ENCODE data around the gene HIVEP2. TPM values are rescaled to one million over a fixed set of nuclear protein-coding genes. Genes with fewer than 3 reads are reported as not detected.

HIVEP2 gene
- polyA plus RNA-seq, 2 of the 4 experiments (the other 2 are of a cell fraction) = 2.2 to 2.6 TPM

GRCh38 chr6:142753196-142753595 lies 191.8 kb downstream of the HIVEP2 start:
- Histone ChIP-seq H3K9me3 (no peaks in the 10 kb centered on the region), H3K27ac (no peak overlapping the region), H3K4me2 (no peak overlapping the region), H3K4me1 (peaks cover 3% of the 10 kb centered on the region; the same call in 1 of the 3 replicates), H3K4me3 (no peak overlapping the region)
- no peak for TF ChIP-seq NFE2L2 (conservative IDR thresholded peaks at IDR 0.05; ENCODE audit: low read length)
- no peak for TF ChIP-seq CHD4 (IDR thresholded peaks at IDR 0.05; ENCODE audit: borderline replicate concordance)
- no peak for TF ChIP-seq MAFK (IDR thresholded peaks at IDR 0.05; ENCODE audit: partially characterized antibody)
- no peak for TF ChIP-seq ZFP36 (IDR thresholded peaks at IDR 0.05; ENCODE audit: borderline replicate concordance, partially characterized antibody)
- TF ChIP-seq EHF (CRISPR knock-in tag; IDR thresholded peaks at IDR 0.05) = no peak
- no peak for DNase-seq (ENCODE audit: low read depth in 1 of 2, low spot score in 1 of 2)
- FAIRE-seq = no peak
- no peak for ATAC-seq
- ChIA-PET CTCF (no interaction called here), POLR2A (no interaction called here)
- WGBS (ENCODE audit: missing lambda C conversion rate) = 88% methylated on average over 12 of the region's 12 CpGs

- Histone ChIP-seq H3K4me1 (peaks cover 3% of the 10 kb centered on the region; the same call in 1 of the 3 replicates), H3K4me2 (no peak overlapping the region), H3K9me3 (no peaks in the 10 kb centered on the region), H3K27ac (no peak overlapping the region), H3K4me3 (no peak overlapping the region)
- ChIA-PET CTCF (no interaction called here), POLR2A (no interaction called here)
- no peak for FAIRE-seq
- ATAC-seq = no peak
- WGBS (ENCODE audit: missing lambda C conversion rate) = 97% methylated on average over 2 of the region's 2 CpGs
- no peak for DNase-seq (ENCODE audit: low read depth in 1 of 2, low spot score in 1 of 2)
- TF ChIP-seq FOSB (CRISPR knock-in tag; IDR thresholded peaks at IDR 0.05) (no peak), TP53 (CRISPR knock-in tag; IDR thresholded peaks at IDR 0.05) (no peak), EHMT2 (IDR thresholded peaks at IDR 0.05; ENCODE audit: low read depth) (no peak), FOXS1 (CRISPR knock-in tag; IDR thresholded peaks at IDR 0.05) (no peak), JUNB (IDR thresholded peaks at IDR 0.05) (no peak), ELK1 (IDR thresholded peaks at IDR 0.05; ENCODE audit: low read depth, low read length) (no peak), BCL3 (IDR thresholded peaks at IDR 0.05) (no peak), CHD2 (IDR thresholded peaks at IDR 0.05; ENCODE audit: low read length, partially characterized antibody) (no peak), USF2 (IDR thresholded peaks at IDR 0.05) (no peak)
Measured at GRCh38 chr6:142752348-142752747, 192.6 kb downstream of the HIVEP2 start.

- Histone ChIP-seq H3K4me3 (no peak overlapping the region), H3K4me2 (no peak overlapping the region), H3K27ac (no peak overlapping the region), H3K9me3 (no peaks in the 10 kb centered on the region), H3K4me1 (no peaks in the 10 kb centered on the region; the same call in 2 of the 3 replicates)
- ChIA-PET CTCF (no interaction called here), POLR2A (no interaction called here)
- no peak for ATAC-seq
- WGBS (ENCODE audit: missing lambda C conversion rate) = 70% methylated on average over 3 of the region's 3 CpGs
- no peak for DNase-seq (ENCODE audit: low read depth in 1 of 2, low spot score in 1 of 2)
- FAIRE-seq = no peak
- TF ChIP-seq MAZ (IDR thresholded peaks at IDR 0.05; ENCODE audit: borderline replicate concordance, low read depth, low read length) (no peak), NR3C1 (IDR thresholded peaks at IDR 0.05) (no peak), EP300 (IDR thresholded peaks at IDR 0.05) (no peak)
Measured at GRCh38 chr6:142751452-142751851, 193.5 kb downstream of the HIVEP2 start.

GRCh38 chr6:142750998-142751397 lies 194.0 kb downstream of the HIVEP2 start:
- Histone ChIP-seq H3K9me3 (no peaks in the 10 kb centered on the region), H3K4me3 (no peak overlapping the region), H3K4me1 (no peaks in the 10 kb centered on the region; the same call in 2 of the 3 replicates), H3K27ac (no peak overlapping the region), H3K4me2 (no peak overlapping the region)
- 62% methylated on average over 1 of the region's 1 CpG for WGBS (ENCODE audit: missing lambda C conversion rate)
- ATAC-seq (no peak), DNase-seq (ENCODE audit: low read depth in 1 of 2, low spot score in 1 of 2) (no peak), FAIRE-seq (no peak)
- TF ChIP-seq EP300 (IDR thresholded peaks at IDR 0.05) (no peak), FOSL2 (IDR thresholded peaks at IDR 0.05) (no peak), FOSL2 (CRISPR knock-in tag; IDR thresholded peaks at IDR 0.05) (no peak), PBX3 (IDR thresholded peaks at IDR 0.05) (no peak), CTCF (IDR thresholded peaks at IDR 0.05) (no peak), HDAC2 (IDR thresholded peaks at IDR 0.05) (no peak)
- POLR2A ChIA-PET = no interaction called here
- CTCF ChIA-PET = no interaction called here
